Neural cell (in vitro differentiated cells): ENCODE results near the gene WDR82.

Source experiments
- EP300 ChIP-seq: fragments of 450-650 bp; conservative IDR thresholded peaks from 2 replicates; pipeline ENCODE4 v1.6.1; 2014; ENCODE audit warnings: antibody characterized with exemption, mild to moderate bottlenecking, moderate library complexity; ENCODE audit not compliant: poor library complexity, severe bottlenecking
- EZH2 ChIP-seq: fragments of 200-600, 300-800 bp; shearing (Covaris generic), sonication (generic); IDR thresholded peaks from 2 replicates; pipeline ENCODE4 v1.6.1; 2014; ENCODE audit warnings: antibody characterized with exemption, low read length, borderline replicate concordance, mild to moderate bottlenecking; ENCODE audit not compliant: insufficient read depth, poor library complexity, severe bottlenecking
- POLR2AphosphoS5 ChIP-seq: IDR thresholded peaks from 2 replicates; pipeline ENCODE4 v1.6.1; 2012
- RAD21 ChIP-seq: fragments of 450-650 bp; conservative IDR thresholded peaks from 2 replicates; pipeline ENCODE4 v1.6.1; 2014; ENCODE audit warnings: antibody characterized with exemption, mild to moderate bottlenecking, moderate library complexity
- SMC3 ChIP-seq: fragments of 450-650 bp; conservative IDR thresholded peaks from 2 replicates; pipeline ENCODE4 v1.6.1; 2014; ENCODE audit warnings: antibody characterized with exemption, mild to moderate bottlenecking, moderate library complexity; ENCODE audit not compliant: poor library complexity
- TAF1 ChIP-seq: IDR thresholded peaks from 2 replicates; pipeline ENCODE4 v1.6.1; 2012; ENCODE audit warnings: low read depth
- TF ChIP-seq, protein P1 (sequence below): fragments of 450-650 bp; IDR thresholded peaks from 2 replicates; pipeline ENCODE4 v1.5.1; 2014; ENCODE audit warnings: antibody characterized with exemption, mild to moderate bottlenecking, moderate library complexity; ENCODE audit not compliant: poor library complexity, severe bottlenecking
- TF ChIP-seq, protein P2 (sequence below): IDR thresholded peaks from 2 replicates; pipeline ENCODE4 v1.6.1; 2012; ENCODE audit warnings: borderline replicate concordance

DNA sequence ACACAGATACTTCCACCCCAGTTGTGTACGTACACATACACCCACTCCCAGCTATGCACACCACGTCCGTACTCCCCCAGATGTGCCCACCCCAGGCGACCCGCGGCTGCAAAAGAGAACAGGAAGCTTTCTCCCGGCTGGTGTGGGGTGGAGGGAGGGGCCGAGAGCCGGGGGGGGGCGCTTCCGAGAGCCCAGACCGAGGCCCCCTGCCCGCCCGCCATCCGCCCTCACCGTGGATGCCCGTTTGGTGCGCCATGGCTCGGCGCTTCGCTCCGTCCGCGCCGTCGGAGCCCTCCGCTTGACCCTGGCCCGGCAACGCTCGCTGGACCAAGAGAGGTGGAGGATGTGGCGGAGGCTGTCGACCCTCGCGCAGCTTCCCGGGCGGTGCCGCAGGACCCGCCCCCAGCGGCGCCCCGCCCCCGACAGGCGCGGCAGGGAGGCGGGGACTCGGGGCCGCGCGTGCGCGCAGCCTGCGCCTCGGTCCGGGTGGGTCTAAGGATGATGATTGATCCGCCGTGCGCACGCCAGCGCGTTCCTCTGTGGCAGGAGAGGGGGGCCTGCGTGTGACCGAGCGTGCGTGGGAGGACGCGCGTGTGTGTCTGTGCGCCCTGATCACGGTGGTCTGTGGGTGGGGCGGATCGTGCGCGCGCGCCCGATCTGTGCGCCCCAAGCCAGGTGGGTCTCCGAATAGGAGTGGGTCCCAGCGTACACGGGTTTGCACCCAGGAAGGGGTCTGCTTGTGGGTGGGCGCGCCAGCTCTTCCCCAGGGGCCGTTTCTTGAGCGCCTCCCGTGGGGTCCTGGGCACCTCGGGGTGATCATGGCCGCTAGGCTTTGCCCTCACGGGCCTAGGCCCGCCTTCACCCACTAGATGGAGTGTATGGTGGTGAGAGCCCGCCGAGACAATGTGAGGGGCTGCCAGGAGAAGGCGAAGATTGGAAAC, 39.4 kb downstream of the WDR82 start, which contains the start of gene TWF2:
- peak; percentile 48 for TF ChIP-seq EP300
- peak; percentile 89 for TF ChIP-seq POLR2AphosphoS5
- TF ChIP-seq, protein P1, sequence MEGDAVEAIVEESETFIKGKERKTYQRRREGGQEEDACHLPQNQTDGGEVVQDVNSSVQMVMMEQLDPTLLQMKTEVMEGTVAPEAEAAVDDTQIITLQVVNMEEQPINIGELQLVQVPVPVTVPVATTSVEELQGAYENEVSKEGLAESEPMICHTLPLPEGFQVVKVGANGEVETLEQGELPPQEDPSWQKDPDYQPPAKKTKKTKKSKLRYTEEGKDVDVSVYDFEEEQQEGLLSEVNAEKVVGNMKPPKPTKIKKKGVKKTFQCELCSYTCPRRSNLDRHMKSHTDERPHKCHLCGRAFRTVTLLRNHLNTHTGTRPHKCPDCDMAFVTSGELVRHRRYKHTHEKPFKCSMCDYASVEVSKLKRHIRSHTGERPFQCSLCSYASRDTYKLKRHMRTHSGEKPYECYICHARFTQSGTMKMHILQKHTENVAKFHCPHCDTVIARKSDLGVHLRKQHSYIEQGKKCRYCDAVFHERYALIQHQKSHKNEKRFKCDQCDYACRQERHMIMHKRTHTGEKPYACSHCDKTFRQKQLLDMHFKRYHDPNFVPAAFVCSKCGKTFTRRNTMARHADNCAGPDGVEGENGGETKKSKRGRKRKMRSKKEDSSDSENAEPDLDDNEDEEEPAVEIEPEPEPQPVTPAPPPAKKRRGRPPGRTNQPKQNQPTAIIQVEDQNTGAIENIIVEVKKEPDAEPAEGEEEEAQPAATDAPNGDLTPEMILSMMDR, result peak; percentile 68
- TF ChIP-seq, protein P2, sequence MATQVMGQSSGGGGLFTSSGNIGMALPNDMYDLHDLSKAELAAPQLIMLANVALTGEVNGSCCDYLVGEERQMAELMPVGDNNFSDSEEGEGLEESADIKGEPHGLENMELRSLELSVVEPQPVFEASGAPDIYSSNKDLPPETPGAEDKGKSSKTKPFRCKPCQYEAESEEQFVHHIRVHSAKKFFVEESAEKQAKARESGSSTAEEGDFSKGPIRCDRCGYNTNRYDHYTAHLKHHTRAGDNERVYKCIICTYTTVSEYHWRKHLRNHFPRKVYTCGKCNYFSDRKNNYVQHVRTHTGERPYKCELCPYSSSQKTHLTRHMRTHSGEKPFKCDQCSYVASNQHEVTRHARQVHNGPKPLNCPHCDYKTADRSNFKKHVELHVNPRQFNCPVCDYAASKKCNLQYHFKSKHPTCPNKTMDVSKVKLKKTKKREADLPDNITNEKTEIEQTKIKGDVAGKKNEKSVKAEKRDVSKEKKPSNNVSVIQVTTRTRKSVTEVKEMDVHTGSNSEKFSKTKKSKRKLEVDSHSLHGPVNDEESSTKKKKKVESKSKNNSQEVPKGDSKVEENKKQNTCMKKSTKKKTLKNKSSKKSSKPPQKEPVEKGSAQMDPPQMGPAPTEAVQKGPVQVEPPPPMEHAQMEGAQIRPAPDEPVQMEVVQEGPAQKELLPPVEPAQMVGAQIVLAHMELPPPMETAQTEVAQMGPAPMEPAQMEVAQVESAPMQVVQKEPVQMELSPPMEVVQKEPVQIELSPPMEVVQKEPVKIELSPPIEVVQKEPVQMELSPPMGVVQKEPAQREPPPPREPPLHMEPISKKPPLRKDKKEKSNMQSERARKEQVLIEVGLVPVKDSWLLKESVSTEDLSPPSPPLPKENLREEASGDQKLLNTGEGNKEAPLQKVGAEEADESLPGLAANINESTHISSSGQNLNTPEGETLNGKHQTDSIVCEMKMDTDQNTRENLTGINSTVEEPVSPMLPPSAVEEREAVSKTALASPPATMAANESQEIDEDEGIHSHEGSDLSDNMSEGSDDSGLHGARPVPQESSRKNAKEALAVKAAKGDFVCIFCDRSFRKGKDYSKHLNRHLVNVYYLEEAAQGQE, result peak; percentile 23
- TF ChIP-seq TAF1, result no peak
- peak; percentile 57 for TF ChIP-seq SMC3
- TF ChIP-seq EZH2, result no peak
- TF ChIP-seq RAD21, result peak; percentile 45
